IMR-90 (cell line): Measurements from ENCODE around the gene CSTA. TPM values are rescaled to one million over a fixed set of nuclear protein-coding genes. Genes with fewer than 3 reads are reported as not detected.

Experiments
- ATAC-seq: fragments of 200-7000 bp; cut with Tn5 transposase; 2 replicates; pipeline ENCODE4 v1.9.1; 2020; ENCODE audit warnings: low read depth, mild to moderate bottlenecking, moderate library complexity
- BruUV-seq: library from RNA; stranded (reverse); fragments of 400-500 nt; replicated peaks from 2 replicates; lab custom pipeline; 2021; lab: Mats Ljungman, UMichigan
- CTCF ChIA-PET: fragments of 300-600 bp; formaldehyde crosslinking; extraction: SDS; loops from one replicate; lab custom pipeline; 2021; ENCODE audit warnings: antibody characterized with exemption; lab: Yijun Ruan, JAX
- POLR2A ChIA-PET: fragments of 300-600 bp; sonication (Branson Sonifier 250); formaldehyde crosslinking; loops from one replicate; lab custom pipeline; 2022; ENCODE audit warnings: antibody characterized with exemption; ENCODE audit not compliant: unreplicated experiment; lab: Charles Lee
- DNase-seq: peaks from one replicate; pipeline ENCODE4 v3.0.0; 2013
- H2AFZ ChIP-seq: replicated peaks from 2 replicates; pipeline ENCODE3; 2013; ENCODE audit warnings: low read length, mild to moderate bottlenecking; ENCODE audit not compliant: poor library complexity
- H2AK5ac ChIP-seq: 2 replicates; pipeline ENCODE4 v1.6.1; 2013; ENCODE audit warnings: low read depth, low read length, inconsistent platforms
- H2AK9ac ChIP-seq: replicated peaks from 2 replicates; pipeline ENCODE3; 2013; ENCODE audit warnings: mild to moderate bottlenecking, low read depth, low read length, moderate library complexity; ENCODE audit not compliant: poor library complexity
- H2BK120ac ChIP-seq: 2 replicates; pipeline ENCODE4 v1.6.1; 2013; ENCODE audit warnings: low read depth, low read length, inconsistent platforms
- H2BK15ac ChIP-seq: 3 replicates; pipeline ENCODE4 v1.6.1; 2013; ENCODE audit warnings: low read depth, low read length, inconsistent platforms
- H2BK20ac ChIP-seq: 2 replicates; pipeline ENCODE4 v1.6.1; 2013; ENCODE audit warnings: low read depth, mild to moderate bottlenecking, inconsistent platforms, low read length, moderate library complexity
- H2BK5ac ChIP-seq: 2 replicates; pipeline ENCODE4 v1.6.1; 2013; ENCODE audit warnings: mild to moderate bottlenecking, low read depth, low read length, inconsistent platforms; ENCODE audit not compliant: poor library complexity, severe bottlenecking
- H3K14ac ChIP-seq: replicated peaks from 2 replicates; pipeline ENCODE4 v1.6.1; 2013; ENCODE audit warnings: low read depth, low read length, inconsistent platforms
- H3K18ac ChIP-seq: 2 replicates; pipeline ENCODE4 v1.6.1; 2013; ENCODE audit warnings: low read depth, low read length, control low read depth
- H3K23ac ChIP-seq: 2 replicates; pipeline ENCODE4 v1.6.1; 2013; ENCODE audit warnings: low read depth, low read length, inconsistent platforms
- H3K27ac ChIP-seq: 2 replicates; pipeline ENCODE4 v1.5.1; 2013; ENCODE audit warnings: mild to moderate bottlenecking, control low read depth, low read length; ENCODE audit not compliant: insufficient read depth
- H3K27me3 ChIP-seq: 2 replicates; pipeline ENCODE4 v1.6.1; 2013; ENCODE audit warnings: low read length; ENCODE audit not compliant: control insufficient read depth, insufficient read depth
- H3K36me3 ChIP-seq: 2 replicates; pipeline ENCODE4 v1.6.1; 2013; ENCODE audit warnings: low read length, mixed read lengths; ENCODE audit not compliant: control insufficient read depth, insufficient read depth
- H3K4ac ChIP-seq: 2 replicates; pipeline ENCODE4 v1.6.1; 2013; ENCODE audit warnings: low read depth, low read length, inconsistent platforms
- H3K4me1 ChIP-seq: 2 replicates; pipeline ENCODE4 v1.6.1; 2013; ENCODE audit warnings: low read length, mixed read lengths; ENCODE audit not compliant: control insufficient read depth, insufficient read depth
- H3K4me2 ChIP-seq: 2 replicates; pipeline ENCODE4 v1.6.1; 2013; ENCODE audit warnings: low read depth, mild to moderate bottlenecking, control low read depth, low read length, moderate library complexity
- H3K4me3 ChIP-seq: 2 replicates; pipeline ENCODE4 v1.5.1; 2013; ENCODE audit warnings: low read depth, mild to moderate bottlenecking, control low read depth, low read length, moderate library complexity; ENCODE audit not compliant: insufficient read depth
- H3K56ac ChIP-seq: 2 replicates; pipeline ENCODE4 v1.6.1; 2013; ENCODE audit warnings: low read length, inconsistent platforms; ENCODE audit not compliant: insufficient read depth; ENCODE audit errors: extremely low read depth
- H3K79me1 ChIP-seq, 2 experiments: 2 replicates each; pipeline ENCODE4 v1.6.1; 2013; ENCODE audit warnings: low read length in 2 of 2, inconsistent platforms in 1 of 2, low read depth in 1 of 2
- H3K9ac ChIP-seq: 2 replicates; pipeline ENCODE4 v1.6.1; 2013; ENCODE audit warnings: low read depth, low read length, control low read depth
- H3K9me1 ChIP-seq: 2 replicates; pipeline ENCODE4 v1.6.1; 2013; ENCODE audit warnings: low read length, inconsistent platforms; ENCODE audit not compliant: insufficient read depth
- H3K9me3 ChIP-seq: 2 replicates; pipeline ENCODE4 v1.6.1; 2013; ENCODE audit warnings: low read length; ENCODE audit not compliant: control insufficient read depth, insufficient read depth
- H4K20me1 ChIP-seq: 2 replicates; pipeline ENCODE4 v1.6.1; 2013; ENCODE audit warnings: low read length, inconsistent platforms; ENCODE audit not compliant: insufficient read depth
- H4K5ac ChIP-seq: 2 replicates; pipeline ENCODE4 v1.6.1; 2013; ENCODE audit warnings: mild to moderate bottlenecking, low read depth, low read length, control low read depth
- H4K8ac ChIP-seq, 2 experiments: 2 replicates each; pipeline ENCODE4 v1.6.1; 2013; ENCODE audit warnings: low read depth in 2 of 2, low read length in 2 of 2, control low read depth in 1 of 2, inconsistent platforms in 1 of 2
- H4K91ac ChIP-seq: 2 replicates; pipeline ENCODE4 v1.6.1; 2013; ENCODE audit warnings: low read depth, low read length, inconsistent platforms; ENCODE audit not compliant: insufficient read depth
- CEBPB ChIP-seq: IDR thresholded peaks from 2 replicates; pipeline ENCODE4 v1.6.1; 2012; ENCODE audit warnings: low read depth, low read length, improper control_type of control experiment
- CHD1 ChIP-seq: IDR thresholded peaks from 2 replicates; pipeline ENCODE4 v1.6.1; 2012; ENCODE audit warnings: low read depth, low read length, improper control_type of control experiment
- FOS ChIP-seq: fragments of 150-350 bp; IDR thresholded peaks from 2 replicates; pipeline ENCODE4 v1.6.1; 2016; ENCODE audit warnings: low read depth, low read length
- MAFK ChIP-seq: IDR thresholded peaks from 2 replicates; pipeline ENCODE4 v1.6.1; 2012; ENCODE audit warnings: low read depth, low read length, improper control_type of control experiment
- MAZ ChIP-seq: IDR thresholded peaks from 2 replicates; pipeline ENCODE4 v1.6.1; 2012; ENCODE audit warnings: low read depth, mild to moderate bottlenecking, low read length, improper control_type of control experiment, moderate library complexity, borderline replicate concordance
- MXI1 ChIP-seq: IDR thresholded peaks from 2 replicates; pipeline ENCODE4 v1.6.1; 2012; ENCODE audit warnings: low read depth, mild to moderate bottlenecking, low read length, moderate library complexity, borderline replicate concordance
- NFE2L2 ChIP-seq: fragments of 150-350 bp; IDR thresholded peaks from 2 replicates; pipeline ENCODE4 v1.6.1; 2016; ENCODE audit warnings: low read depth, mild to moderate bottlenecking, low read length
- POLR2A ChIP-seq: IDR thresholded peaks from 2 replicates; pipeline ENCODE4 v1.6.1; 2012; ENCODE audit warnings: mild to moderate bottlenecking, low read depth, low read length
- RAD21 ChIP-seq: IDR thresholded peaks from 2 replicates; pipeline ENCODE4 v1.6.1; 2012; ENCODE audit warnings: low read length, improper control_type of control experiment
- RCOR1 ChIP-seq: IDR thresholded peaks from 2 replicates; pipeline ENCODE4 v1.6.1; 2012; ENCODE audit warnings: mild to moderate bottlenecking, low read length, improper control_type of control experiment; ENCODE audit not compliant: insufficient replicate concordance
- RFX5 ChIP-seq: IDR thresholded peaks from 2 replicates; pipeline ENCODE4 v1.8.0; 2012; ENCODE audit warnings: low read depth, mild to moderate bottlenecking, low read length, moderate library complexity
- WGBS, 2 experiments: methylation state at CpG; one replicate each; pipeline versions ENCODE4 v1.1.5 to v1.1.7; 2013; ENCODE audit warnings: missing lambda C conversion rate in 2 of 2; ENCODE audit not compliant: insufficient read length in 1 of 2; ENCODE audit errors: extremely low coverage in 2 of 2; 5-methylcytosine and 5-hydroxymethylcytosine counted together
- dilution Hi-C: fragments of 300-500 bp; cut with HindIII; formaldehyde crosslinking; loops from one replicate; pipeline ENCODE4 v1.14.3; 2018; ENCODE audit warnings: low sequenced_read_pairs; ENCODE audit not compliant: unreplicated experiment
- in situ Hi-C: fragments of 300-500 bp; cut with MboI; formaldehyde crosslinking; loops from 3 replicates; pipeline ENCODE4 v1.14.3; 2019; ENCODE audit warnings: low sequenced_read_pairs, inconsistent platforms, mixed read lengths
- intact Hi-C: fragments of 100-400 bp; cut with micrococcal nuclease; formaldehyde crosslinking; loops from 2 replicates; pipeline ENCODE4 v1.10.0; 2022
- polyA plus RNA-seq, 3 experiments: library from polyadenylated mRNA; depleted of rRNA; stranded (reverse); fragments of >200 nt; gene quantifications; 2 replicates each; pipeline ENCODE4 v1.2.3, GENCODE V29; 2012; ENCODE audit warnings: low replicate concordance in 1 of 3
- total RNA-seq: library from RNA; depleted of rRNA; stranded (reverse); fragments of >200 nt; gene quantifications from 2 replicates; pipeline ENCODE4 v1.2.3, GENCODE V29; 2012
- TF ChIP-seq, protein P1 (sequence below): fragments of 150-350 bp; IDR thresholded peaks from 2 replicates; pipeline ENCODE4 v1.6.1; 2017; ENCODE audit warnings: mild to moderate bottlenecking, antibody characterized with exemption, low read length, low read depth
- TF ChIP-seq, protein P2 (sequence below): fragments of 150-350 bp; IDR thresholded peaks from 2 replicates; pipeline ENCODE4 v1.6.1; 2016; ENCODE audit warnings: low read depth, mild to moderate bottlenecking, low read length, moderate library complexity, borderline replicate concordance
- TF ChIP-seq, protein P3 (sequence below): conservative IDR thresholded peaks from 2 replicates; pipeline ENCODE4 v1.5.1; 2012; ENCODE audit warnings: mild to moderate bottlenecking, low read depth, low read length, improper control_type of control experiment

Gene CSTA
- total and polyA plus RNA-seq, 2 of the 4 experiments (the other 2 are of a cell fraction), result 0.17 TPM; not detected in 1

DNA sequence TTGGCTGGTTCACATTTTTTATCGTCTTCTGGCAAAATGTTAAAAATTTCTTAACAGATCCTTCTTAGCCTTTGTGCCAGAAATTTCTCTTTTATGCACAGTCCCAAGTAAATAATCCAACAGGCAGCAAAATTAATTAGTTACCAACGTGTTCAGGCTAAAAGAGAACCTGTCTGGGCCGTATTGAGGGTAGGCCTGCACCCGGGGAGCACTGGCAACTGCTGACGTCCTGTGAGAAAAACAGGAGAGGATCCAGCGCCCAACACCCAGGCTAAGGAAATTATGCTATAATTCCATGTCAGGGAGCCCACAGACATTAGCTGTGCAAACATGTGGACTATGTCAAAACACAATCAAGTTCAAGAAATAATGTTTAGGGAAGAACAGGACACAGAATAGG is 30.7 kb upstream of the CSTA start:
- no peak overlapping the region for H3K14ac ChIP-seq
- H4K20me1 ChIP-seq, result no peaks in the 10 kb centered on the region
- H2AK5ac ChIP-seq, result no peak overlapping the region
- no peak overlapping the region for H2AK9ac ChIP-seq
- POLR2A ChIA-PET, result no interaction called here
- no peak overlapping the region for H2BK20ac ChIP-seq
- H2AFZ ChIP-seq, result no peak overlapping the region
- DNase-seq (no peak), ATAC-seq (no peak)
- H2BK15ac ChIP-seq, result no peak overlapping the region
- no peak overlapping the region for H3K18ac ChIP-seq
- no peak overlapping the region for H2BK5ac ChIP-seq
- no peak overlapping the region for H3K56ac ChIP-seq
- no CpG with 5 or more reads among the region's 6 CpGs for WGBS, 2 experiments
- no peaks in the 10 kb centered on the region for H3K9me3 ChIP-seq
- H4K5ac ChIP-seq, result no peak overlapping the region
- H4K8ac ChIP-seq, result no peak overlapping the region
- no peak overlapping the region for H3K23ac ChIP-seq
- intact Hi-C loops, result no loop called here
- in situ Hi-C loops, result no loop called here
- no peak overlapping the region for H3K9ac ChIP-seq
- no peak overlapping the region for H3K4me3 ChIP-seq
- H3K79me1 ChIP-seq, result no peaks in the 10 kb centered on the region
- no peaks in the 10 kb centered on the region for H3K4me1 ChIP-seq
- H3K9me1 ChIP-seq, result no peaks in the 10 kb centered on the region
- TF ChIP-seq MXI1 (no peak), MAZ (no peak), RAD21 (no peak), CEBPB (no peak), RCOR1 (no peak), POLR2A (no peak), MAFK (no peak), CHD1 (no peak), NFE2L2 (no peak), RFX5 (no peak), FOS (no peak)
- TF ChIP-seq, protein P1, sequence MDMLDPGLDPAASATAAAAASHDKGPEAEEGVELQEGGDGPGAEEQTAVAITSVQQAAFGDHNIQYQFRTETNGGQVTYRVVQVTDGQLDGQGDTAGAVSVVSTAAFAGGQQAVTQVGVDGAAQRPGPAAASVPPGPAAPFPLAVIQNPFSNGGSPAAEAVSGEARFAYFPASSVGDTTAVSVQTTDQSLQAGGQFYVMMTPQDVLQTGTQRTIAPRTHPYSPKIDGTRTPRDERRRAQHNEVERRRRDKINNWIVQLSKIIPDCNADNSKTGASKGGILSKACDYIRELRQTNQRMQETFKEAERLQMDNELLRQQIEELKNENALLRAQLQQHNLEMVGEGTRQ, result no peak
- TF ChIP-seq, protein P2, sequence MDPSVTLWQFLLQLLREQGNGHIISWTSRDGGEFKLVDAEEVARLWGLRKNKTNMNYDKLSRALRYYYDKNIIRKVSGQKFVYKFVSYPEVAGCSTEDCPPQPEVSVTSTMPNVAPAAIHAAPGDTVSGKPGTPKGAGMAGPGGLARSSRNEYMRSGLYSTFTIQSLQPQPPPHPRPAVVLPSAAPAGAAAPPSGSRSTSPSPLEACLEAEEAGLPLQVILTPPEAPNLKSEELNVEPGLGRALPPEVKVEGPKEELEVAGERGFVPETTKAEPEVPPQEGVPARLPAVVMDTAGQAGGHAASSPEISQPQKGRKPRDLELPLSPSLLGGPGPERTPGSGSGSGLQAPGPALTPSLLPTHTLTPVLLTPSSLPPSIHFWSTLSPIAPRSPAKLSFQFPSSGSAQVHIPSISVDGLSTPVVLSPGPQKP, result no peak
- TF ChIP-seq, protein P3, sequence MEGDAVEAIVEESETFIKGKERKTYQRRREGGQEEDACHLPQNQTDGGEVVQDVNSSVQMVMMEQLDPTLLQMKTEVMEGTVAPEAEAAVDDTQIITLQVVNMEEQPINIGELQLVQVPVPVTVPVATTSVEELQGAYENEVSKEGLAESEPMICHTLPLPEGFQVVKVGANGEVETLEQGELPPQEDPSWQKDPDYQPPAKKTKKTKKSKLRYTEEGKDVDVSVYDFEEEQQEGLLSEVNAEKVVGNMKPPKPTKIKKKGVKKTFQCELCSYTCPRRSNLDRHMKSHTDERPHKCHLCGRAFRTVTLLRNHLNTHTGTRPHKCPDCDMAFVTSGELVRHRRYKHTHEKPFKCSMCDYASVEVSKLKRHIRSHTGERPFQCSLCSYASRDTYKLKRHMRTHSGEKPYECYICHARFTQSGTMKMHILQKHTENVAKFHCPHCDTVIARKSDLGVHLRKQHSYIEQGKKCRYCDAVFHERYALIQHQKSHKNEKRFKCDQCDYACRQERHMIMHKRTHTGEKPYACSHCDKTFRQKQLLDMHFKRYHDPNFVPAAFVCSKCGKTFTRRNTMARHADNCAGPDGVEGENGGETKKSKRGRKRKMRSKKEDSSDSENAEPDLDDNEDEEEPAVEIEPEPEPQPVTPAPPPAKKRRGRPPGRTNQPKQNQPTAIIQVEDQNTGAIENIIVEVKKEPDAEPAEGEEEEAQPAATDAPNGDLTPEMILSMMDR, result no peak
- no peak overlapping the region for H3K4ac ChIP-seq
- no peak overlapping the region for H3K27ac ChIP-seq
- H3K27me3 ChIP-seq, result peaks cover 4% of the 10 kb centered on the region
- H3K36me3 ChIP-seq, result no peaks in the 10 kb centered on the region
- dilution Hi-C loops, result no loop called here
- CTCF ChIA-PET, result no interaction called here
- H2BK120ac ChIP-seq, result no peak overlapping the region
- H4K91ac ChIP-seq, result no peak overlapping the region
- no TSS peak for BruUV-seq
- H3K4me2 ChIP-seq, result no peak overlapping the region
